Measurements from ENCODE around the gene PLA2G3. TPM values are rescaled to one million over a fixed set of nuclear protein-coding genes. Genes with fewer than 3 reads are reported as not detected.
A peak's percentile ranks its signal among the peaks of the same experiment; 100 is the strongest.

PLA2G3 gene
- total and polyA plus RNA-seq, 2 donors from 2014 or later = 1.2 TPM; not detected in 1

- Histone ChIP-seq H3K36me3 (ENCODE audit: control insufficient read depth in 2 of 3, insufficient read depth in 3 of 3, low read length in 3 of 3) (peaks cover 0 to 4% (median 0%) of the 10 kb centered on the region in 3 donors), H3K27me3 (ENCODE audit: control insufficient read depth, insufficient read depth, low read length) (no peaks in the 10 kb centered on the region), H3K9ac (ENCODE audit: low read length in 3 of 3) (no peak overlapping the region), H3K4me3 (ENCODE audit: low read length in 3 of 3) (no peak overlapping the region), H3K9me3 (ENCODE audit: control insufficient read depth in 2 of 3, insufficient read depth in 1 of 3, low read length in 3 of 3) (no peaks in the 10 kb centered on the region), H3K27ac (ENCODE audit: low read depth in 2 of 2, low read length in 2 of 2) (no peak overlapping the region), H3K4me1 (ENCODE audit: control insufficient read depth in 2 of 3, insufficient read depth in 2 of 3, low read depth in 1 of 3, low read length in 3 of 3) (peaks cover 0 to 11% (median 7%) of the 10 kb centered on the region in 3 donors)
- DNase-seq = no peak
- TF ChIP-seq CTCF (IDR thresholded peaks at IDR 0.05; ENCODE audit: borderline replicate concordance, extremely low read depth, insufficient read depth) = no peak
- intact Hi-C loops (cut with DNase I) = no loop called here
- FAIRE-seq = no peak
Measured at GRCh38 chr22:31170971-31171370, 30.7 kb upstream of the PLA2G3 start.

- Histone ChIP-seq H3K27ac (ENCODE audit: low read depth in 2 of 2, low read length in 2 of 2) (peak overlapping the region in 1 of 2 donors; percentile 17), H3K4me3 (ENCODE audit: low read length in 3 of 3) (peak overlapping the region in 2 of 3 donors; percentile 88 to 99), H3K4me1 (ENCODE audit: control insufficient read depth in 2 of 3, insufficient read depth in 2 of 3, low read depth in 1 of 3, low read length in 3 of 3) (peaks cover 0 to 13% (median 11%) of the 10 kb centered on the region in 3 donors), H3K9me3 (ENCODE audit: control insufficient read depth in 2 of 3, insufficient read depth in 1 of 3, low read length in 3 of 3) (no peaks in the 10 kb centered on the region), H3K9ac (ENCODE audit: low read length in 3 of 3) (peak overlapping the region in 1 of 3 donors; percentile 95), H3K36me3 (ENCODE audit: control insufficient read depth in 2 of 3, insufficient read depth in 3 of 3, low read length in 3 of 3) (peaks cover 0 to 4% (median 2%) of the 10 kb centered on the region in 3 donors), H3K27me3 (ENCODE audit: control insufficient read depth, insufficient read depth, low read length) (no peaks in the 10 kb centered on the region)
- TF ChIP-seq CTCF (IDR thresholded peaks at IDR 0.05; ENCODE audit: borderline replicate concordance, extremely low read depth, insufficient read depth) = no peak
- intact Hi-C loops (cut with DNase I) = no loop called here
- FAIRE-seq (no peak), DNase-seq (no peak)
Measured at GRCh38 chr22:31162015-31162765, 21.9 kb upstream of the PLA2G3 start.

- no peak for TF ChIP-seq CTCF (IDR thresholded peaks at IDR 0.05; ENCODE audit: borderline replicate concordance, extremely low read depth, insufficient read depth)
- H3K4me1 ChIP-seq (ENCODE audit: control insufficient read depth in 2 of 3, insufficient read depth in 2 of 3, low read depth in 1 of 3, low read length in 3 of 3) = peaks cover 0 to 13% (median 11%) of the 10 kb centered on the region in 3 donors
- H3K27ac ChIP-seq (ENCODE audit: low read depth in 2 of 2, low read length in 2 of 2) = peak overlapping the region in 1 of 2 donors; percentile 7
- FAIRE-seq (no peak), DNase-seq (no peak)
- H3K27me3 ChIP-seq (ENCODE audit: control insufficient read depth, insufficient read depth, low read length) = no peaks in the 10 kb centered on the region
- intact Hi-C loops (cut with DNase I) = no loop called here
- H3K36me3 ChIP-seq (ENCODE audit: control insufficient read depth in 2 of 3, insufficient read depth in 3 of 3, low read length in 3 of 3) = peaks cover 0 to 4% (median 2%) of the 10 kb centered on the region in 3 donors
- H3K9me3 ChIP-seq (ENCODE audit: control insufficient read depth in 2 of 3, insufficient read depth in 1 of 3, low read length in 3 of 3) = no peaks in the 10 kb centered on the region
- H3K4me3 ChIP-seq (ENCODE audit: low read length in 3 of 3) = peak overlapping the region in 2 of 3 donors; percentile 88 to 99
- H3K9ac ChIP-seq (ENCODE audit: low read length in 3 of 3) = peak overlapping the region in 2 of 3 donors; percentile 1 to 95
Measured at GRCh38 chr22:31161386-31161785, 21.1 kb upstream of the PLA2G3 start.

Measured in kidney (tissue), 14 donors.